Measurements from ENCODE around the gene LRRC34.

LRRC34 gene

GRCh38 chr3:169848741-169849140, 36.0 kb upstream of the LRRC34 start:
- TF ChIP-seq NFIC (IDR thresholded peaks at IDR 0.05) (no peak), CEBPB (IDR thresholded peaks at IDR 0.05) (no peak), CREB1 (IDR thresholded peaks at IDR 0.05; ENCODE audit: low read depth) (no peak), YY1 (IDR thresholded peaks at IDR 0.05; ENCODE audit: low read depth) (no peak), FOXM1 (IDR thresholded peaks at IDR 0.05; ENCODE audit: borderline replicate concordance, low read depth) (no peak), EGR1 (IDR thresholded peaks at IDR 0.05) (no peak), MAX (IDR thresholded peaks at IDR 0.05) (no peak), RAD21 (IDR thresholded peaks at IDR 0.05; ENCODE audit: low read depth) (no peak), TAF1 (IDR thresholded peaks at IDR 0.05; ENCODE audit: low read depth) (no peak), TCF12 (IDR thresholded peaks at IDR 0.05; ENCODE audit: low read depth) (no peak), REST (IDR thresholded peaks at IDR 0.05; ENCODE audit: low read depth) (no peak), EP300 (IDR thresholded peaks at IDR 0.05; ENCODE audit: borderline replicate concordance) (no peak)

- TF ChIP-seq CEBPB (IDR thresholded peaks at IDR 0.05): no peak
- no peak for TF ChIP-seq ZBTB7A (IDR thresholded peaks at IDR 0.05; ENCODE audit: low read depth)
- no peak for TF ChIP-seq USF1 (IDR thresholded peaks at IDR 0.05)
- TF ChIP-seq EGR1 (IDR thresholded peaks at IDR 0.05): no peak
- no peak for TF ChIP-seq RAD21 (IDR thresholded peaks at IDR 0.05; ENCODE audit: low read depth)
- TF ChIP-seq TAF1 (IDR thresholded peaks at IDR 0.05; ENCODE audit: low read depth): no peak
- no peak for TF ChIP-seq NFIC (IDR thresholded peaks at IDR 0.05)
- TF ChIP-seq MAX (IDR thresholded peaks at IDR 0.05): no peak
- TF ChIP-seq FOXM1 (IDR thresholded peaks at IDR 0.05; ENCODE audit: borderline replicate concordance, low read depth): no peak
- TF ChIP-seq TEAD4 (IDR thresholded peaks at IDR 0.05): no peak
- TF ChIP-seq CREB1 (IDR thresholded peaks at IDR 0.05; ENCODE audit: low read depth): no peak
- TF ChIP-seq TCF12 (IDR thresholded peaks at IDR 0.05; ENCODE audit: low read depth): no peak
- TF ChIP-seq YY1 (IDR thresholded peaks at IDR 0.05; ENCODE audit: low read depth): no peak
- no peak for TF ChIP-seq REST (IDR thresholded peaks at IDR 0.05; ENCODE audit: low read depth)
- no peak for TF ChIP-seq EP300 (IDR thresholded peaks at IDR 0.05; ENCODE audit: borderline replicate concordance)
These were observed 35.2 kb upstream of the LRRC34 start for GRCh38 chr3:169847896-169848295.

GRCh38 chr3:169846458-169847193, 33.9 kb upstream of the LRRC34 start:
- no peak for TF ChIP-seq TEAD4 (IDR thresholded peaks at IDR 0.05)
- TF ChIP-seq CREB1 (IDR thresholded peaks at IDR 0.05; ENCODE audit: low read depth): no peak
- TF ChIP-seq MAX (IDR thresholded peaks at IDR 0.05): no peak
- no peak for TF ChIP-seq EGR1 (IDR thresholded peaks at IDR 0.05)
- no peak for TF ChIP-seq USF1 (IDR thresholded peaks at IDR 0.05)
- no peak for TF ChIP-seq NFIC (IDR thresholded peaks at IDR 0.05)
- no peak for TF ChIP-seq TAF1 (IDR thresholded peaks at IDR 0.05; ENCODE audit: low read depth)
- no peak for TF ChIP-seq RAD21 (IDR thresholded peaks at IDR 0.05; ENCODE audit: low read depth)
- no peak for TF ChIP-seq YY1 (IDR thresholded peaks at IDR 0.05; ENCODE audit: low read depth)
- no peak for TF ChIP-seq ZBTB7A (IDR thresholded peaks at IDR 0.05; ENCODE audit: low read depth)

- TF ChIP-seq EGR1 (IDR thresholded peaks at IDR 0.05): no peak
- no peak for TF ChIP-seq TEAD4 (IDR thresholded peaks at IDR 0.05)
- TF ChIP-seq CREB1 (IDR thresholded peaks at IDR 0.05; ENCODE audit: low read depth): no peak
- TF ChIP-seq TAF1 (IDR thresholded peaks at IDR 0.05; ENCODE audit: low read depth): no peak
- TF ChIP-seq ZBTB7A (IDR thresholded peaks at IDR 0.05; ENCODE audit: low read depth): no peak
- TF ChIP-seq CEBPB (IDR thresholded peaks at IDR 0.05): no peak
- TF ChIP-seq FOXM1 (IDR thresholded peaks at IDR 0.05; ENCODE audit: borderline replicate concordance, low read depth): no peak
- TF ChIP-seq MAX (IDR thresholded peaks at IDR 0.05): no peak
These were observed 30.3 kb upstream of the LRRC34 start for GRCh38 chr3:169842960-169843359.

GRCh38 chr3:169841171-169841570, 28.5 kb upstream of the LRRC34 start:
- TF ChIP-seq EGR1 (IDR thresholded peaks at IDR 0.05): no peak
- TF ChIP-seq NFIC (IDR thresholded peaks at IDR 0.05): peak; percentile 28; the same call in 1 of the 2 replicates
- TF ChIP-seq TEAD4 (IDR thresholded peaks at IDR 0.05): no peak
- TF ChIP-seq TCF12 (IDR thresholded peaks at IDR 0.05; ENCODE audit: low read depth): no peak
- no peak for TF ChIP-seq ZBTB7A (IDR thresholded peaks at IDR 0.05; ENCODE audit: low read depth)
- TF ChIP-seq CEBPB (IDR thresholded peaks at IDR 0.05): no peak
- TF ChIP-seq YY1 (IDR thresholded peaks at IDR 0.05; ENCODE audit: low read depth): no peak

Measured in Ishikawa (cell line).